Measurements from ENCODE around the gene BROX. TPM values are rescaled to one million over a fixed set of nuclear protein-coding genes. Genes with fewer than 3 reads are reported as not detected.

BROX gene
- total RNA-seq, 1 experiment from 2014 or later, result 44.9 TPM

GRCh38 chr1:222783051-222783450 lies 70.7 kb downstream of the BROX start:
- intact Hi-C loops (cut with micrococcal nuclease), result no loop called here
- RAD21 ChIA-PET (ENCODE audit: low non-redundant PET in 1 of 2, low total read pairs in 2 of 2, uncharacterized antibody in 2 of 2, unreplicated experiment in 2 of 2), result no interaction called here
- no peak for TF ChIP-seq CEBPB (IDR thresholded peaks at IDR 0.05; ENCODE audit: low read depth)
- TF ChIP-seq EGR1 (IDR thresholded peaks at IDR 0.05; ENCODE audit: low read depth), result no peak
- no peak for TF ChIP-seq TCF7L2 (IDR thresholded peaks at IDR 0.05; ENCODE audit: borderline replicate concordance, extremely low read depth, insufficient read depth, insufficient read length)
- no peak for TF ChIP-seq SRF (IDR thresholded peaks at IDR 0.05; ENCODE audit: low read depth)
- Histone ChIP-seq H3K79me2 (ENCODE audit: insufficient read depth, low read length) (no peaks in the 10 kb centered on the region), H2AFZ (ENCODE audit: low read depth, low read length, poor library complexity, severe bottlenecking) (no peak overlapping the region), H4K20me1 (ENCODE audit: insufficient read depth) (no peaks in the 10 kb centered on the region), H3K36me3 (ENCODE audit: control insufficient read depth in 1 of 2, insufficient read depth in 2 of 2, low read length in 2 of 2) (no peaks in the 10 kb centered on the region), H3K4me1 (ENCODE audit: control insufficient read depth in 1 of 2, insufficient read depth in 2 of 2, low read length in 2 of 2) (no peaks in the 10 kb centered on the region; a peak in 1 of 4 replicates), H3K4me3 (replicated peaks in 1 of 2; ENCODE audit: low read depth in 1 of 2, low read length in 2 of 2) (no peak overlapping the region), H3K9me3 (ENCODE audit: control insufficient read depth in 1 of 2, insufficient read depth in 1 of 2, low read depth in 1 of 2, low read length in 2 of 2) (no peaks in the 10 kb centered on the region), H3K9ac (ENCODE audit: low read length) (no peak overlapping the region), H3K9me2 (ENCODE audit: insufficient read depth) (no peaks in the 10 kb centered on the region; the same call in 1 of the 2 replicates), H3K27ac (ENCODE audit: low read depth, low read length) (no peak overlapping the region), H3K27me3 (ENCODE audit: insufficient read depth, low read length) (0 out of 2 replicates have a peak, but pooled peaks cover 3% of the 10 kb centered on the region), H3K4me2 (ENCODE audit: low read length) (no peak overlapping the region)
- BruUV-seq (replicated peaks), result no TSS peak
- ATAC-seq, result no peak
- DNase-seq (ENCODE audit: low read depth, low spot score), result no peak
- CTCF ChIA-PET, result no interaction called here
- POLR2A ChIA-PET, result no interaction called here

DNA sequence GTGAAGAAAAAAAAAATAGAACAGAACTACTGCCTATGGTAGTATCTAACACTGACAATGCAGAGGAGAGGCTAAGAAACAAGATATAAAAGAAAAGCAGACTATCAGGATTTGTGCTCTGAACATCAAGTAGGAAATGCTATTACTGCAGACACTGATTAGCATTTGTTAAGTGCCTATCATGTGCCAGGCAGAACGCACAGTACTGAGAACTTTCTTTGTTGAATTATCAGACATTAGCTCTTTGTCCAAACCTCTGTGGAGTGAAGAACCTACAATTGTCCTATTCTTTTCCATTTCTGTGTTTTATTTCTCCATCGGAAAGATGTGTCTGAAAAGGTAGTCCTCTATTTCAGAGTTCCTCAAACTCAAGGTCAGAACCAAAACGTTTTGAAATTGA lies 72.0 kb downstream of the BROX start:
- RAD21 ChIA-PET (ENCODE audit: low non-redundant PET in 1 of 2, low total read pairs in 2 of 2, uncharacterized antibody in 2 of 2, unreplicated experiment in 2 of 2), result no interaction called here

More for the DNA sequence above, 72.0 kb downstream of the BROX start:
- POLR2A ChIA-PET, result interaction anchor here (1.0 kb wide), 1 partner anchor 8 kb away, joined by 3 read pairs; no protein-coding TSS in a partner anchor
- Histone ChIP-seq H4K20me1 (ENCODE audit: insufficient read depth) (no peaks in the 10 kb centered on the region), H3K4me1 (ENCODE audit: control insufficient read depth in 1 of 2, insufficient read depth in 2 of 2, low read length in 2 of 2) (no peaks in the 10 kb centered on the region; a peak in 1 of 4 replicates), H3K27me3 (ENCODE audit: insufficient read depth, low read length) (0 out of 2 replicates have a peak, but pooled peaks cover 3% of the 10 kb centered on the region), H3K27ac (ENCODE audit: low read depth, low read length) (no peak overlapping the region), H2AFZ (ENCODE audit: low read depth, low read length, poor library complexity, severe bottlenecking) (no peak overlapping the region), H3K36me3 (ENCODE audit: control insufficient read depth in 1 of 2, insufficient read depth in 2 of 2, low read length in 2 of 2) (no peaks in the 10 kb centered on the region), H3K9me2 (ENCODE audit: insufficient read depth) (no peaks in the 10 kb centered on the region; the same call in 1 of the 2 replicates), H3K4me2 (ENCODE audit: low read length) (no peak overlapping the region), H3K9me3 (ENCODE audit: control insufficient read depth in 1 of 2, insufficient read depth in 1 of 2, low read depth in 1 of 2, low read length in 2 of 2) (no peaks in the 10 kb centered on the region), H3K79me2 (ENCODE audit: insufficient read depth, low read length) (no peaks in the 10 kb centered on the region), H3K4me3 (replicated peaks in 1 of 2; ENCODE audit: low read depth in 1 of 2, low read length in 2 of 2) (no peak overlapping the region), H3K9ac (ENCODE audit: low read length) (no peak overlapping the region)
- no peak for ATAC-seq
- no TSS peak for BruUV-seq (replicated peaks)
- TF ChIP-seq EGR1 (IDR thresholded peaks at IDR 0.05; ENCODE audit: low read depth), result no peak
- no peak for TF ChIP-seq JUND (IDR thresholded peaks at IDR 0.05)
- TF ChIP-seq ELF1 (IDR thresholded peaks at IDR 0.05; ENCODE audit: borderline replicate concordance, low read depth), result no peak
- no peak for TF ChIP-seq ZFX (IDR thresholded peaks at IDR 0.05)
- no peak for TF ChIP-seq SRF (IDR thresholded peaks at IDR 0.05; ENCODE audit: low read depth)
- TF ChIP-seq FOSL1 (IDR thresholded peaks at IDR 0.05; ENCODE audit: low read depth), result no peak
- TF ChIP-seq, protein P1, sequence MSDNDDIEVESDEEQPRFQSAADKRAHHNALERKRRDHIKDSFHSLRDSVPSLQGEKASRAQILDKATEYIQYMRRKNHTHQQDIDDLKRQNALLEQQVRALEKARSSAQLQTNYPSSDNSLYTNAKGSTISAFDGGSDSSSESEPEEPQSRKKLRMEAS (IDR thresholded peaks at IDR 0.05), result no peak
- no peak for TF ChIP-seq YY1 (IDR thresholded peaks at IDR 0.05; ENCODE audit: extremely low read depth, insufficient replicate concordance, low read depth, low read length)
- no peak for TF ChIP-seq TCF7L2 (IDR thresholded peaks at IDR 0.05; ENCODE audit: borderline replicate concordance, extremely low read depth, insufficient read depth, insufficient read length)
- no peak for TF ChIP-seq CEBPB (IDR thresholded peaks at IDR 0.05; ENCODE audit: low read depth)
- TF ChIP-seq, protein P2, sequence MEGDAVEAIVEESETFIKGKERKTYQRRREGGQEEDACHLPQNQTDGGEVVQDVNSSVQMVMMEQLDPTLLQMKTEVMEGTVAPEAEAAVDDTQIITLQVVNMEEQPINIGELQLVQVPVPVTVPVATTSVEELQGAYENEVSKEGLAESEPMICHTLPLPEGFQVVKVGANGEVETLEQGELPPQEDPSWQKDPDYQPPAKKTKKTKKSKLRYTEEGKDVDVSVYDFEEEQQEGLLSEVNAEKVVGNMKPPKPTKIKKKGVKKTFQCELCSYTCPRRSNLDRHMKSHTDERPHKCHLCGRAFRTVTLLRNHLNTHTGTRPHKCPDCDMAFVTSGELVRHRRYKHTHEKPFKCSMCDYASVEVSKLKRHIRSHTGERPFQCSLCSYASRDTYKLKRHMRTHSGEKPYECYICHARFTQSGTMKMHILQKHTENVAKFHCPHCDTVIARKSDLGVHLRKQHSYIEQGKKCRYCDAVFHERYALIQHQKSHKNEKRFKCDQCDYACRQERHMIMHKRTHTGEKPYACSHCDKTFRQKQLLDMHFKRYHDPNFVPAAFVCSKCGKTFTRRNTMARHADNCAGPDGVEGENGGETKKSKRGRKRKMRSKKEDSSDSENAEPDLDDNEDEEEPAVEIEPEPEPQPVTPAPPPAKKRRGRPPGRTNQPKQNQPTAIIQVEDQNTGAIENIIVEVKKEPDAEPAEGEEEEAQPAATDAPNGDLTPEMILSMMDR (IDR thresholded peaks at IDR 0.05 in 2 of 3, conservative IDR thresholded peaks at IDR 0.05 in 1 of 3; ENCODE audit: borderline replicate concordance in 1 of 3, insufficient read depth in 1 of 3, low read depth in 2 of 3, low read length in 2 of 3), result no peak
- no peak for TF ChIP-seq ZBTB33 (IDR thresholded peaks at IDR 0.05; ENCODE audit: extremely low read depth, insufficient replicate concordance, low read length)
- TF ChIP-seq ZNF274 (IDR thresholded peaks at IDR 0.05; ENCODE audit: low read depth, low read length), result no peak
- TF ChIP-seq SIN3A (IDR thresholded peaks at IDR 0.05; ENCODE audit: low read depth), result no peak
- TF ChIP-seq EZH2 (IDR thresholded peaks at IDR 0.05), result no peak
- no peak for TF ChIP-seq POLR2AphosphoS5 (IDR thresholded peaks at IDR 0.05; ENCODE audit: low read depth, low read length)
- no peak for TF ChIP-seq EZH2phosphoT487 (IDR thresholded peaks at IDR 0.05; ENCODE audit: borderline replicate concordance)
- CTCF ChIA-PET, result interaction anchor here (1.3 kb wide), 1 partner anchor 306 kb away, joined by 3 read pairs; no protein-coding TSS in a partner anchor
- intact Hi-C loops (cut with micrococcal nuclease), result no loop called here
- no peak for DNase-seq (ENCODE audit: low read depth, low spot score)

Data from HCT116 (cell line).